IMR-90 (cell line): ENCODE results near the gene PTCD2.

ENCODE experiments used
- CEBPB ChIP-seq: IDR thresholded peaks from 2 replicates; pipeline ENCODE4 v1.6.1; 2012; ENCODE audit warnings: low read depth, low read length, improper control_type of control experiment
- CHD1 ChIP-seq: IDR thresholded peaks from 2 replicates; pipeline ENCODE4 v1.6.1; 2012; ENCODE audit warnings: low read depth, low read length, improper control_type of control experiment
- CTCF ChIP-seq: conservative IDR thresholded peaks from 2 replicates; pipeline ENCODE4 v1.5.1; 2012; ENCODE audit warnings: mild to moderate bottlenecking, low read depth, low read length, improper control_type of control experiment
- ELK1 ChIP-seq: fragments of 150-350 bp; IDR thresholded peaks from 2 replicates; pipeline ENCODE4 v1.6.1; 2016; ENCODE audit warnings: low read depth, mild to moderate bottlenecking, low read length, moderate library complexity, borderline replicate concordance
- FOS ChIP-seq: fragments of 150-350 bp; IDR thresholded peaks from 2 replicates; pipeline ENCODE4 v1.6.1; 2016; ENCODE audit warnings: low read depth, low read length
- MAFK ChIP-seq: IDR thresholded peaks from 2 replicates; pipeline ENCODE4 v1.6.1; 2012; ENCODE audit warnings: low read depth, low read length, improper control_type of control experiment
- MXI1 ChIP-seq: IDR thresholded peaks from 2 replicates; pipeline ENCODE4 v1.6.1; 2012; ENCODE audit warnings: low read depth, mild to moderate bottlenecking, low read length, moderate library complexity, borderline replicate concordance
- POLR2A ChIP-seq: IDR thresholded peaks from 2 replicates; pipeline ENCODE4 v1.6.1; 2012; ENCODE audit warnings: mild to moderate bottlenecking, low read depth, low read length
- RAD21 ChIP-seq: IDR thresholded peaks from 2 replicates; pipeline ENCODE4 v1.6.1; 2012; ENCODE audit warnings: low read length, improper control_type of control experiment
- RCOR1 ChIP-seq: IDR thresholded peaks from 2 replicates; pipeline ENCODE4 v1.6.1; 2012; ENCODE audit warnings: mild to moderate bottlenecking, low read length, improper control_type of control experiment; ENCODE audit not compliant: insufficient replicate concordance
- RFX5 ChIP-seq: IDR thresholded peaks from 2 replicates; pipeline ENCODE4 v1.8.0; 2012; ENCODE audit warnings: low read depth, mild to moderate bottlenecking, low read length, moderate library complexity
- SMC3 ChIP-seq: fragments of 150-350 bp; IDR thresholded peaks from 2 replicates; pipeline ENCODE4 v1.6.1; 2016; ENCODE audit warnings: low read depth, mild to moderate bottlenecking, antibody characterized with exemption, low read length, moderate library complexity
- USF2 ChIP-seq: fragments of 150-350 bp; IDR thresholded peaks from 2 replicates; pipeline ENCODE4 v1.6.1; 2017; ENCODE audit warnings: mild to moderate bottlenecking, antibody characterized with exemption, low read length, low read depth

- TF ChIP-seq SMC3 (no peak), CTCF (no peak), USF2 (no peak), MXI1 (no peak), POLR2A (no peak), RFX5 (no peak), RCOR1 (no peak), CHD1 (no peak), RAD21 (no peak), ELK1 (no peak), CEBPB (no peak), FOS (no peak), MAFK (no peak)
Measured at GRCh38 chr5:72288924-72289323, 31.2 kb upstream of the PTCD2 start.
